Right hindlimb (tissue), 1 donor: ENCODE measurements around the gene CPA3.

ENCODE experiments used
- DNase-seq: peaks from one replicate; pipeline ENCODE4 v3.0.0-alpha.2; 2018

The CPA3 gene

GRCh38 chr3:148863297-148863696, 1.8 kb upstream of the CPA3 start:
- DNase-seq = no peak

GRCh38 chr3:148863814-148864213, 1.3 kb upstream of the CPA3 start:
- DNase-seq = no peak

- no peak for DNase-seq
Measured at GRCh38 chr3:148866261-148866660, 1.2 kb downstream of the CPA3 start.

GRCh38 chr3:148873270-148873927, 8.3 kb downstream of the CPA3 start:
- DNase-seq = no peak

- DNase-seq = no peak
Measured at GRCh38 chr3:148873977-148874376, 8.9 kb downstream of the CPA3 start.

- no peak for DNase-seq
Measured at GRCh38 chr3:148878095-148878494, 13.0 kb downstream of the CPA3 start.

GRCh38 chr3:148879256-148879655, 14.2 kb downstream of the CPA3 start:
- DNase-seq = no peak

GRCh38 chr3:148880681-148881080, 15.6 kb downstream of the CPA3 start:
- DNase-seq = no peak

GRCh38 chr3:148881286-148881685, 16.2 kb downstream of the CPA3 start:
- no peak for DNase-seq

- DNase-seq = no peak
Measured at GRCh38 chr3:148882288-148882687, 17.2 kb downstream of the CPA3 start.

- no peak for DNase-seq
Measured at GRCh38 chr3:148883163-148883562, 18.1 kb downstream of the CPA3 start.

- DNase-seq = no peak
Measured at GRCh38 chr3:148884261-148884660, 19.2 kb downstream of the CPA3 start.

- DNase-seq = no peak
Measured at GRCh38 chr3:148889828-148890227, 24.7 kb downstream of the CPA3 start.

GRCh38 chr3:148896062-148896461, 31.0 kb downstream of the CPA3 start:
- no peak for DNase-seq

- no peak for DNase-seq
Measured at GRCh38 chr3:148901987-148902791, 37.1 kb downstream of the CPA3 start.

- DNase-seq = no peak
Measured at GRCh38 chr3:148903022-148903442, 37.9 kb downstream of the CPA3 start.

GRCh38 chr3:148903941-148904340, 38.8 kb downstream of the CPA3 start:
- DNase-seq = no peak

- DNase-seq = no peak
Measured at GRCh38 chr3:148906667-148907066, 41.6 kb downstream of the CPA3 start.

- DNase-seq = no peak
Measured at GRCh38 chr3:148911173-148911572, 46.1 kb downstream of the CPA3 start.

GRCh38 chr3:148911592-148911991, 46.5 kb downstream of the CPA3 start:
- DNase-seq = no peak

- no peak for DNase-seq
Measured at GRCh38 chr3:148914936-148915690, 50.0 kb downstream of the CPA3 start.

- no peak for DNase-seq
Measured at GRCh38 chr3:148916132-148916531, 51.0 kb downstream of the CPA3 start.

GRCh38 chr3:148922467-148922866, 57.4 kb downstream of the CPA3 start:
- DNase-seq = no peak

GRCh38 chr3:148923592-148923991, 58.5 kb downstream of the CPA3 start:
- DNase-seq = no peak
